Heart left ventricle (tissue), 16 donors: ENCODE measurements around the gene GPR161. TPM values are rescaled to one million over a fixed set of nuclear protein-coding genes. Genes with fewer than 3 reads are reported as not detected.

Experiments
- ATAC-seq, 4 donors: fragments of 200-7000 bp; cut with Tn5 transposase; one replicate each; pipeline ENCODE4 v1.9.1; 2020 to 2022; ENCODE audit warnings: moderate library complexity in 4 of 4, mild to moderate bottlenecking in 3 of 4, moderate number of reproducible peaks in 1 of 4
- DNase-seq, 5 donors: peaks; one replicate each; pipeline ENCODE4 v3.0.0-alpha.2; 2020
- H3K27ac ChIP-seq, 12 donors: fragments of 200-600 bp; sonication (generic) in 4 of 12; one replicate each; pipeline versions ENCODE4 v1.5.0 to v1.8.0; 2016 to 2022; ENCODE audit warnings: mild to moderate bottlenecking in 2 of 12
- H3K27me3 ChIP-seq, 9 donors: fragments of 200-600 bp; sonication (generic) in 2 of 9; one replicate each; pipeline versions ENCODE4 v1.5.1 to v1.8.0; 2016 to 2022; ENCODE audit warnings: mild to moderate bottlenecking in 3 of 9
- H3K36me3 ChIP-seq, 9 donors: fragments of 200-600 bp; sonication (generic) in 2 of 9; one replicate each; pipeline versions ENCODE4 v1.5.0 to v1.8.0; 2018 to 2022; ENCODE audit warnings: mild to moderate bottlenecking in 2 of 9
- H3K4me1 ChIP-seq, 12 donors: fragments of 200-600 bp; sonication (generic) in 4 of 12; one replicate each; pipeline versions ENCODE4 v1.5.0 to v1.8.0; 2016 to 2022; ENCODE audit warnings: mild to moderate bottlenecking in 3 of 12
- H3K4me3 ChIP-seq, 12 donors: fragments of 200-600 bp; sonication (generic) in 4 of 12; one replicate each; pipeline versions ENCODE4 v1.5.0 to v1.8.0; 2017 to 2022; ENCODE audit warnings: mild to moderate bottlenecking in 9 of 12, moderate library complexity in 4 of 12
- H3K9me3 ChIP-seq, 12 donors: fragments of 200-600 bp; sonication (generic) in 4 of 12; one replicate each; pipeline versions ENCODE4 v1.5.0 to v1.8.0; 2016 to 2022; ENCODE audit warnings: mild to moderate bottlenecking in 1 of 12
- CTCF ChIP-seq, 12 donors: fragments of 200-600 bp; sonication (generic) in 4 of 12; IDR thresholded peaks; one replicate each; pipeline versions ENCODE4 v1.5.0 to v1.8.0; 2018 to 2022; ENCODE audit warnings: antibody characterized with exemption in 12 of 12, mild to moderate bottlenecking in 5 of 12
- POLR2A ChIP-seq, 2 donors: fragments of 450-650 bp; IDR thresholded peaks; one replicate each; pipeline ENCODE4 v1.6.1; 2017; ENCODE audit warnings: antibody characterized with exemption in 2 of 2, mild to moderate bottlenecking in 2 of 2, moderate library complexity in 2 of 2
- WGBS, 4 donors: extraction: QIAGEN DNeasy Blood & Tissue Kit in 2 of 4; methylation state at CpG; one replicate each; pipeline versions ENCODE4 v1.1.5 to v1.1.7; 2013 to 2018; 5-methylcytosine and 5-hydroxymethylcytosine counted together
- intact Hi-C, 10 donors: fragments of 100-400 bp; cut with DNase I; formaldehyde crosslinking; loops; one replicate each; pipeline versions ENCODE4 v1.11.1 to v1.14.2; 2022
- polyA plus RNA-seq, 2 donors: library from polyadenylated mRNA; stranded (reverse); fragments of 200-250 nt; gene quantifications; one replicate each; pipeline ENCODE4 v1.2.3, GENCODE V29; 2013
- total RNA-seq, 9 donors: library from RNA; depleted of rRNA in 2 of 9; stranded (reverse); fragments of >200 nt in 2 of 9; fragmentation: NEBNext Ultra II Directional in 3 of 9; extraction: Animal tissue kit (Norgen Biotek cat#: 25700) in 3 of 9; gene quantifications; one replicate each; pipeline versions ENCODE4 v1.1.0 to v1.2.4, GENCODE V29; 2016 to 2023
- donor health status: ischemic (EF 13 %, LVEDD 7.1; RV severe dilation, severe dysfunction).
- donor health status: healthy with polysubstance abuse.
- donor health status: DM: no; HTN: yes; CAD: no.
- donor health status: DM: no; HTN: no; CAD: no.
- donor health status: ischemic (EF 25% LVEDD 6.9; RV normal size, moderate dysfunction).
- donor health status: ischemic (EF 25% LVEDD 5.7; RV mildly dilated, moderate dysfunction).
- donor health status: healthy.
- donor health status: DM: yes; HTN: yes; CAD: no.
- donor health status: ischemic (EF 35%, LVEDD 5.7; RV mildly dilated, moderate dysfunction).
- donor health status: nonischemic (EF 11% LVEDD 7.7; RV severe dilation, severe dysfunction).
- donor health status: DM: yes; HTN: yes; CAD: no.
- donor health status: PGD.
- donor health status: ischemic (EF 29% LVEDD 5.4; RV normal size, mild dysfunction).
- donor health status: nonischemic (EF 23%, LVEDD 6.1; RV moderate dilation, normal function).

GPR161 gene
- total and polyA plus RNA-seq, 11 donors, result 0.95 to 4.8 (median 2.4) TPM

- no peak for DNase-seq
- ATAC-seq, result no peak
These were observed 42.9 kb upstream of the GPR161 start for GRCh38 chr1:168179438-168180147.

GRCh38 chr1:168178638-168179437 lies 42.1 kb upstream of the GPR161 start, which contains the start of gene TIPRL:
Gene TIPRL, plus strand, starts transcription at chr1:168178962. Its CDS starts 116 bp downstream, at chr1:168179078.
- peaks cover 0 to 3% (median 0%) of the 10 kb centered on the region in 9 donors for H3K36me3 ChIP-seq
- peak within 1 kb of the TSS; percentile 74 to 88 (median 82) for H3K4me3 ChIP-seq
- H3K4me1 ChIP-seq, result peaks cover 0 to 19% (median 10%) of the 10 kb centered on the region in 12 donors
- peak within 1 kb of the TSS; percentile 80 to 97 (median 92) for H3K27ac ChIP-seq
- WGBS, 4 donors, result 0 to 1% (median 0%) methylated on average over 34 to 56 of the region's 56 CpGs
- intact Hi-C loops, result loop anchor here in 5 of 10 donors (5.0 to 10.0 kb wide), 3 partner anchors 37 to 244 kb away; partner anchors contain the start of genes SFT2D2 (in 4 of the 5), DCAF6 (in 1 of the 5) and MPC2 (in 1 of the 5)
- DNase-seq (peak; percentile 96 to 97 (median 97)), ATAC-seq (peak; percentile 94 to 99 (median 98))
- TF ChIP-seq CTCF (IDR thresholded peaks at IDR 0.05), result peak; percentile 54 to 85 (median 72)
- TF ChIP-seq POLR2A (IDR thresholded peaks at IDR 0.05), result peak in 1 of 2 donors; percentile 86
- no peaks in the 10 kb centered on the region for H3K9me3 ChIP-seq
- H3K27me3 ChIP-seq, result peaks cover 0 to 2% (median 0%) of the 10 kb centered on the region in 9 donors

More at GRCh38 chr1:168179438-168180147, 42.9 kb upstream of the GPR161 start:
- Histone ChIP-seq H3K27me3 (peaks cover 0 to 2% (median 0%) of the 10 kb centered on the region in 9 donors), H3K9me3 (no peaks in the 10 kb centered on the region), H3K36me3 (peaks cover 0 to 8% (median under 1%) of the 10 kb centered on the region in 9 donors), H3K4me1 (peaks cover 0 to 19% (median 10%) of the 10 kb centered on the region in 12 donors), H3K27ac (peak overlapping the region; percentile 80 to 97 (median 92)), H3K4me3 (peak overlapping the region; percentile 74 to 88 (median 82))
- 4 to 6% (median 5%) methylated on average over 20 of the region's 20 CpGs for WGBS, 4 donors
- intact Hi-C loops, result loop anchor here in 5 of 10 donors (5.0 to 10.0 kb wide), 3 partner anchors 37 to 245 kb away; partner anchors contain the start of genes SFT2D2 (in 4 of the 5), DCAF6 (in 1 of the 5) and MPC2 (in 1 of the 5)
- TF ChIP-seq POLR2A (IDR thresholded peaks at IDR 0.05) (no peak), CTCF (IDR thresholded peaks at IDR 0.05) (no peak)

DNA sequence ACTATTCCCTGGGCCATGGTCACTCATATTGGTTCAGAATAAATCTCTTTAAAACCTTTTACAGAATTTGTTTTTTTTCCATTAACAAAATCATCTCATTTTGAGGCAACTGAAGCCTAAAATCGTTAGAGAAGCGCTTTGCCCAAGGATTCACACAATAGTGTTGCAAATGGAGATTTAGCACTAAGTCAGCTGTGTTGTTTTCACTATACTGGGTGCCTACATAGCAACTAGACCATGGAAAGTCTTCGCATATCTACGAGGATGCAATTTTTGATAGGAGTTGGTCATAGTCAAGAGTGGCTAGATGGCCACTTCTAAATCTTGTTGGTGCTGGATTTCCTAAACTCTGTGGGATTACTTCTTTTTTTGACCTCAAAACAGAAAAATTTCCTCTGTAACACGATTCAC lies 41.5 kb upstream of the GPR161 start:
- 68 to 74% (median 71%) methylated on average over 5 of the region's 5 CpGs for WGBS, 4 donors
- intact Hi-C loops, result loop anchor here in 5 of 10 donors (5.0 to 10.0 kb wide), 3 partner anchors 36 to 243 kb away; partner anchors contain the start of genes SFT2D2 (in 4 of the 5), DCAF6 (in 1 of the 5) and MPC2 (in 1 of the 5)
- Histone ChIP-seq H3K27ac (peak overlapping the region; percentile 80 to 97 (median 92)), H3K4me3 (peak overlapping the region in 11 of 12 donors; percentile 74 to 88 (median 82)), H3K4me1 (peaks cover 0 to 19% (median 10%) of the 10 kb centered on the region in 12 donors), H3K36me3 (peaks cover 0 to 3% (median 0%) of the 10 kb centered on the region in 9 donors), H3K27me3 (peaks cover 0 to 2% (median 0%) of the 10 kb centered on the region in 9 donors), H3K9me3 (no peaks in the 10 kb centered on the region)
- peak in 2 of 4 donors; percentile 2 to 10 for ATAC-seq
- no peak for TF ChIP-seq POLR2A (IDR thresholded peaks at IDR 0.05)
- no peak for TF ChIP-seq CTCF (IDR thresholded peaks at IDR 0.05)
- no peak for DNase-seq
